ENCODE measurements around the gene NR2F1-AS1. TPM values are rescaled to one million over a fixed set of nuclear protein-coding genes. Genes with fewer than 3 reads are reported as not detected.

The NR2F1-AS1 gene
- 20.1 and 21.0 TPM in 2 replicates for total RNA-seq

DNA sequence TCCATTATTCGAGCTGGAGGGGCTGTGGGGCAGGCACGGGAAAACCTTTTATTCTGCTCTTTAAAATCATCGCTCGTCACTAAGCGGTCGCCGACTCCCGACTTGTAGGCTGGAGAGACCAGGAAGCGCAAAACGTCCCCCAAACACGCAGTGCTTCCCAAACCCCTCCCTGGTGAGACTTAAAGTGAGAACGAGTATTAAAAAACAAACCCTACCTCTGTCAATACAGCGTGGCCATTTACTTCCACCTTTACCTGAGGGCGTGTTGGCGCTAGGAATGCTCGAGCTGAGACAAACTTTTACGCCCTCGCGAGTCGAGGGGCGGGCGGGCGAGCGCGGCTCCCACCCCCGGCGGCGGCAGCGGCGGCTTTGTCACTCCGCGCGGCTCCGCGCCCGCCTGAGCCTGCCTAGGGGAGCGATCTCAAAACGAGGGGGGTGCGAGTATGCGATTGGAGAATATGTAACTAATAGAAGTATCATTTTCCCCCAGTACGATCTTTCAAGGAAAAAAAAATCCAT is at the start of gene NR2F1-AS1:
TSS of gene NR2F1-AS1 (minus strand) at position 293 of the 519 bp plus-strand sequence.

DNA sequence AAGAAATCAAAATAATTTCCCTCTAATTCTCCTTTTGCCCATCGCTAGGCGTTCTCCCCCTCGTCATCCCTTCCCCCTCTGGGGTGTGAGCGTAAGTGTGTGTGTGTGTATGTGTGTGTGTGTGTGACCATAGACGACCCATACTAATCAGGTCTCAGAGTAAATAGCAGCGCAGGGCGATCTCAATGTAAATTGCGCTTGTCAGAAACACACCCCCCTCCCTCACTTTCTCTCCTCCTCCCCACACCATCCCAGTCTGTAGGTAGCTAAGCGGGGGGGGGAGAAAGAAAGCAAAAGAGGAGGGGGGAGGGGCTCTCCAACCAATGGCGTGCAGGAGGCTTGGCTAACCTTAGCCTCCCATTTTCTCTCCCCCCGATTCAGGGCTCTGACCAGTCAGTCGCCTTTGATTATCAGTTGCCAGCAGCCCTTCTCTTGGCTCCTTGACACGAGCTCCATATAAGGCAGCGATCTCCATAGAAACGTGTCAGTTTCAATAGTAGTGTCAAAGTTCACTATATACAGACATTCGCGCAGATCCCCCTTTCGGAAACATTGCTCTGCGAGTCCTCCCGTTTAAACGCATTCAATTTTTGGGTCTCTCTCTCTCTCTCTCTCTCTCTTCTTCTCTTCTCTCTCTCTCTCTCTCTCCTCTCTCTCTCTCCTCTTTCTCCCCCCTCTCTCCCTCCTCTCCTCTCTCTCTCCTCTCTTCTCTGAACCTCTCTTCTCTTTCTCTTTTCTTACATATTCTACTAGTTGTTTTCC is 1.8 kb upstream of the NR2F1-AS1 start, which contains the start of gene NR2F1:
TSS of gene NR2F1 (plus strand) at position 546 of the 762 bp plus-strand sequence. CDS start 1,802 bp downstream, outside the sequence.

Other genes starting within 250 kb of the NR2F1-AS1 start
- gene NR2F1, start 2.0 kb upstream of the NR2F1-AS1 start, total RNA-seq, result 51.9 and 63.0 TPM in 2 replicates
- 1.00 and 1.4 TPM in 2 replicates for gene POU5F2, start 160.4 kb upstream of the NR2F1-AS1 start, total RNA-seq